Breast epithelium (tissue), 3 donors: ENCODE measurements around the gene KCNMB2.

ENCODE experiments used
- CTCF ChIP-seq, 3 donors: fragments of 450-650 bp; IDR thresholded peaks; one replicate each; pipeline ENCODE4 v1.5.1; 2016 to 2017; ENCODE audit warnings: antibody characterized with exemption in 3 of 3, mild to moderate bottlenecking in 3 of 3, moderate library complexity in 3 of 3
- POLR2A ChIP-seq: fragments of 450-650 bp; IDR thresholded peaks from one replicate; pipeline ENCODE4 v1.6.1; 2016; ENCODE audit warnings: antibody characterized with exemption, mild to moderate bottlenecking, moderate library complexity

DNA sequence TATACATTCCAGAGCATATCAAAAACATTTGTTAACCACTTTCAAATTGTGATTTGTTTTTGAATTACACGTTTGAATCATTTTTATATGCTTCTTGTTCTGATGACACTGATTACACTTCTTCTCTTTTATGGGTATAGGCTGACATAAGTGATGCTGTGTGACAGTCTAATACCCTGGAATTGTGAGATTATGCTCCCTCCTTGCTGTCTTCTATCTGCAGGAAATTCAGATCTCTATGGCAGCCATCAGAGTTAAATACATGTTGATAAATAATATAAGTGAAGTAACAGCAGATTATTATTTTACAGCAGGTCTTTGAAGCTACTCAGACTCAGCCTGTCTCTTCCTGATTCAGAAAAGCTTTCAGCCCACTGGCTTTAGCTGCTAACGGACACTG, 286.5 kb downstream of the KCNMB2 start:
- TF ChIP-seq CTCF (IDR thresholded peaks at IDR 0.05) (no peak), POLR2A (no peak)
